ENCODE data around the gene ANGPTL4.
A peak's percentile ranks its signal among the peaks of the same experiment; 100 is the strongest.

The ANGPTL4 gene

GRCh38 chr19:8389891-8390616 is 26.1 kb downstream of the ANGPTL4 start, which contains the start of gene RAB11B:
RAB11B (plus strand) TSS chr19:8390360; CDS start chr19:8390417, 57 bp downstream.
- in situ Hi-C loops (cut with HindIII; ENCODE audit: low sequenced_read_pairs) = no loop called here
- TF ChIP-seq, protein P1, sequence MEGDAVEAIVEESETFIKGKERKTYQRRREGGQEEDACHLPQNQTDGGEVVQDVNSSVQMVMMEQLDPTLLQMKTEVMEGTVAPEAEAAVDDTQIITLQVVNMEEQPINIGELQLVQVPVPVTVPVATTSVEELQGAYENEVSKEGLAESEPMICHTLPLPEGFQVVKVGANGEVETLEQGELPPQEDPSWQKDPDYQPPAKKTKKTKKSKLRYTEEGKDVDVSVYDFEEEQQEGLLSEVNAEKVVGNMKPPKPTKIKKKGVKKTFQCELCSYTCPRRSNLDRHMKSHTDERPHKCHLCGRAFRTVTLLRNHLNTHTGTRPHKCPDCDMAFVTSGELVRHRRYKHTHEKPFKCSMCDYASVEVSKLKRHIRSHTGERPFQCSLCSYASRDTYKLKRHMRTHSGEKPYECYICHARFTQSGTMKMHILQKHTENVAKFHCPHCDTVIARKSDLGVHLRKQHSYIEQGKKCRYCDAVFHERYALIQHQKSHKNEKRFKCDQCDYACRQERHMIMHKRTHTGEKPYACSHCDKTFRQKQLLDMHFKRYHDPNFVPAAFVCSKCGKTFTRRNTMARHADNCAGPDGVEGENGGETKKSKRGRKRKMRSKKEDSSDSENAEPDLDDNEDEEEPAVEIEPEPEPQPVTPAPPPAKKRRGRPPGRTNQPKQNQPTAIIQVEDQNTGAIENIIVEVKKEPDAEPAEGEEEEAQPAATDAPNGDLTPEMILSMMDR (IDR thresholded peaks at IDR 0.05; ENCODE audit: low read depth, low read length, missing control alignments) = no peak

GRCh38 chr19:8390617-8390981 is 26.6 kb downstream of the ANGPTL4 start:
- peak overlapping the region; percentile 65 for H3K4me3 ChIP-seq (ENCODE audit: low read depth, low read length)
- DNase-seq (ENCODE audit: low read depth) = peak; percentile 83
- TF ChIP-seq, protein P1 (IDR thresholded peaks at IDR 0.05; ENCODE audit: low read depth, low read length, missing control alignments) = no peak
- in situ Hi-C loops (cut with HindIII; ENCODE audit: low sequenced_read_pairs) = no loop called here

More at GRCh38 chr19:8389891-8390616, 26.1 kb downstream of the ANGPTL4 start, which contains the start of gene RAB11B:
- DNase-seq (ENCODE audit: low read depth) = peak; percentile 99
- H3K4me3 ChIP-seq (ENCODE audit: low read depth, low read length) = peak within 1 kb of the TSS; percentile 65

DNA sequence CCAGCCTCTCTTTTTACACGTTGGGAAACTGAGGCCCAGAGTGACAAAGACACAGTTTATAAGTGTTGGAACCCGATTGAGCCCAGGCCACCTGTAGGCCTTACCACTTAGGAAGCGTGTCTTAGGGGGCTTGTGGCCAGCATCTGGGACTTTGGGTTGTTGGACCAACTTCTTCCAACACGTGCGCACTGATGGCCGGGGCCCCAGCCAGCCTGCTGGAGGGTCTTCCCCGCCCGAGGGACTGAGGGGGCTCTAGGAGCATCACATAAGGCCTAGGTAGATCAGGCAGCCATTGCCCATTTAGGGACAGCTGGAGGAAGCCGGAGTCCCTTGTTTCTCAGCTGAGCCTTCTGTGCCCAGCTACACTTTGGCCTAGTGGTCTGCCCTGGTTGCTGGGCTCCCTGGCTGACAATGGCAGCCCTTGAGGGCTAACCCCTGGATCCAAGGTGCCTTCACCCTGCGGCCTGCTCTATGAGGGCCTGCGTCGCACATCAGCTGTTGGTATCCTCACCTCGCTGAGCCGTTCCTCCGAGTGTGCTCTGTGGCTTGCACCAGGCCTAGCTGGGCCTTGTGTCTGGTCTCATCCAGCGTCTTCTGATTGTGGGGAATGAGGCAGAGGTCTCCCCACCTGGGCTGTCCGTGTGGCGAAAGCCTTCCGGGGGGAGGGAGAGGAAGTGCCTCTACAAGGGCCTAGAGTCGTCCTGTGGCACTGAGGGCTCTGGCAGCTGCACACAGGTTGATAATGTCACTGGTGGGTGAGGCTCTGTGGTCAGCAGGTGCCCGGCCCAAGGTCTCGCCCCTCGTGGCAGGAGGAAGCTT is 27.5 kb downstream of the ANGPTL4 start:
- TF ChIP-seq, protein P1 (IDR thresholded peaks at IDR 0.05; ENCODE audit: low read depth, low read length, missing control alignments) = no peak
- H3K4me3 ChIP-seq (ENCODE audit: low read depth, low read length) = peak overlapping the region; percentile 65
- in situ Hi-C loops (cut with HindIII; ENCODE audit: low sequenced_read_pairs) = no loop called here
- no peak for DNase-seq (ENCODE audit: low read depth)

- DNase-seq (ENCODE audit: low read depth) = no peak
- in situ Hi-C loops (cut with HindIII; ENCODE audit: low sequenced_read_pairs) = no loop called here
- H3K4me3 ChIP-seq (ENCODE audit: low read depth, low read length) = no peak overlapping the region
These were observed 28.1 kb downstream of the ANGPTL4 start for GRCh38 chr19:8392017-8392591.

DNA sequence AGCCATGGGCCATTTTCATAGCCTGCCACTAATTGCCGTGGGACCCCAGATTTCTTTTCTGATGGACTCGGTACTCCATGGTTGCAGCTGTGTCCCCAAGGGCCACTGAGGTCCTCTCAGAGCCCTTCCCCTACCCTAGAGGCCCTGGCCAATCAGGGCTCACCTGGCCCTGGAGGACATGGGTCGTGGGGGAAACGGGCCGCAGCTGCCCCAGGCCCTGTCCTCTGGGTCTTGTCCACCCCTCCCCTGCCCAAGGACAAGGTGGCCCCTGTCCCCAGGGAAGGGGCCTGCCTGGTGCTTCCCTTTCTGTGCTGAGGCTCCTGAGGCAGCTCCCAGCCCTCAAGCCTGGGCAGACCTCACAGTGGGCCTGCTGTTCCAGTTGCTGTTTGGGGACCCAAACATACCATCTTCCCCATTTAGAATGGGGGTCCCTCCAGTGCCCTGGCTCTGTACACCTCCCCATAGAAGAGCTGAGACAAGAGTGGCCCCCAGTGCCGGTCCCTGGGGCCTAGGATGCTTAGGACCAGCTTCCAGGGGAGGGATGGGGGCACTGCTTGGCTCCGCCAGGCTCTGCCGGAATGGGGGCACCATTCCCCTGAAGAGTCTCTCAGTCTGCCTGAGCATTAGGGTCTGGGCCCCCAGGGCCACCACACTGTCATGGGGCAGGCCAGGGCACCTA is 29.4 kb downstream of the ANGPTL4 start:
- in situ Hi-C loops (cut with HindIII; ENCODE audit: low sequenced_read_pairs) = no loop called here
- no peak overlapping the region for H3K4me3 ChIP-seq (ENCODE audit: low read depth, low read length)
- TF ChIP-seq, protein P1 (IDR thresholded peaks at IDR 0.05; ENCODE audit: low read depth, low read length, missing control alignments) = no peak
- DNase-seq (ENCODE audit: low read depth) = no peak

More at GRCh38 chr19:8392017-8392591, 28.1 kb downstream of the ANGPTL4 start:
- TF ChIP-seq, protein P1 (IDR thresholded peaks at IDR 0.05; ENCODE audit: low read depth, low read length, missing control alignments) = no peak

DNA sequence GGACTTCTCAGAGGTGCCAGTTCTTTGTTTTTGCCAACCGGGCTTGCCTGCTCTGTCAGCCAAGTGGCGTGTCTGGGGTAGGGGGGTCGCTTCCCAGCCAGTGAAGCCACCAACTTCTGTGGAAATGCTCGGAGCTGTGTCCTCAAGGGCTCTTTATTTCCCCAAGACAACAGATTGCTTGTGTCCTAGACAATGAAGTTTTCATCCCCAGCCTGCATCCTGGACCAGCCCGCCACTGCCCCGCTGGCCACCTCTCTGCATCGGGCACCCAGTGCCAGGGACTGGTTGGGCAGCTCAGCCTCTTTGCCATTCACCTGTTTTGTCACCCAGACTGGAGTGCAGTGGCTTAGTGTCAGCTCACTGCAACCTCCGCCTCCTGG is 29.9 kb downstream of the ANGPTL4 start:
- no peak overlapping the region for H3K4me3 ChIP-seq (ENCODE audit: low read depth, low read length)
- in situ Hi-C loops (cut with HindIII; ENCODE audit: low sequenced_read_pairs) = no loop called here
- TF ChIP-seq, protein P1 (IDR thresholded peaks at IDR 0.05; ENCODE audit: low read depth, low read length, missing control alignments) = no peak
- DNase-seq (ENCODE audit: low read depth) = no peak
